CD4-positive, alpha-beta T cell treated with Interleukin-12 subunit alpha and Interleukin-12 subunit beta, for 1 hour (primary cell): ENCODE results near the gene CKM.
"Not testable (repeated sequence)": the region's sequence is repeated elsewhere in the genome, so short reads cannot be mapped to it uniquely, and the experiment has no call there.

Experiments
- DNase-seq: peaks from one replicate; pipeline ENCODE4 v3.0.0-alpha.2; 2020

Gene CKM

DNA sequence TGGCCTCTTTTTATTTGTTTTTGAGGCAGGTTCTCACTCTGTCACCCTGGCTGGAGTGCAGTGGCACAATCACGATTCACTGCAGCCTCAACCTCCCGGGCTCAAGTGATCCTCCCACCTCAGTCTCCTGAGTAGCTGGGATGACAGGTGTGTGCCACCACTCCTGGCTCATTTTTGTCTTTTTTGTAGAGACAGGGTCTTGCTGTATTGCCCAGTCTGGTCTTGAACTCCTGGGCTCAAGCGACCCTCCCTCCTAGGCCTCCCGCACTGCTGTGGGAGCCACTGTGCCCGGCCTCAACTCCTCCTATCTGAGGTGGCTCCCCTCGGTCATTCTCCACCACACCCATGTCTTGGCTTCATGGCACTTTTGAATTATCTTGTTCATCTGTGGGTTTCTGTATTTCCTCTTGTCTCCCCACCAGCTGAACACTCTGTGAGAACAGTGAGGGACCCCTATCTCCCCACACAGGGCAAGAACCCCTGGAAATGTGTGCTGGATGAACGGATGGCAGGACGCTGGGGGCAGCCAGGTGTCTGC is 7.9 kb downstream of the CKM start:
- DNase-seq, result no peak

DNA sequence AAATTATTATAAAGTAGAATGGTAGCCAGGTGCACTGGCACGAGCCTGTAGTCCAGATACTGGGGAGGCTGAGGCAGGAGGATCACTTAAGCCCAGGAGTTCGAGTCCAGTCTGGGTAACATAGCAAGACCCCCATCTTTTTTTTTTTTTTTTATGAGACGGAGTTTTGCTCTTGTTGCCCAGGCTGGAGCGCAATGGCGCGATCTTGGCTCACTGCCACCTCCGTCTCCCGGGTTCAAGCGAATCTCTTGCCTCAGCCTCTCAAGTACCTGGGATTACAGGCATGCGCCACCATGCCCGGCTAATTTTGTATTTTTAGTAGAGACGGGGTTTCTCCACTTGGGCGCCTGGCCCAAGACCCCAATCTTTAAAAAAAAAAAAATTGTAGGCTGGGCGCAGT is 10.4 kb downstream of the CKM start:
- DNase-seq, result not testable (repeated sequence)

DNA sequence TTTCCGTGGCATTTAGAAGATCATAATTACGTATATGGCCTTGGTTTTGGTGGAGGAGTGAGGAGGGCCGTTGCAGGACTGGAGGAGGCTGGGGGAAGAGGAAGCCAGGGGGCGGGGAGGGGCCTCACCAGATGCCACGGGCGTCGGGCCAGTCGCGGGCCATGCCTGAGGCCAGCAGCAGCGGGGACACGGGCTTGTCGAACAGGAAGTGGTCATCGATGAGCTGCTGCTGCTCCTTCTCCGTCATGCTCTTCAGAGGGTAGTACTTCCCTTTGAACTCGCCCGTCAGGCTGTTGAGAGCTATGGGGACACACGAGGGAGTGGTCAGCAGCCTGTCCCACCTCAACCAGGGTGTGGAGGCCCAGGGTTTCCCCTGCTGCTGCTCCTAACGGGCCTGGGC is 11.1 kb downstream of the CKM start:
- DNase-seq, result no peak

- DNase-seq, result not testable (repeated sequence)
These were observed 13.4 kb downstream of the CKM start for GRCh38 chr19:45309322-45309721.

GRCh38 chr19:45307361-45307760 is 15.3 kb downstream of the CKM start:
- DNase-seq, result no peak

DNA sequence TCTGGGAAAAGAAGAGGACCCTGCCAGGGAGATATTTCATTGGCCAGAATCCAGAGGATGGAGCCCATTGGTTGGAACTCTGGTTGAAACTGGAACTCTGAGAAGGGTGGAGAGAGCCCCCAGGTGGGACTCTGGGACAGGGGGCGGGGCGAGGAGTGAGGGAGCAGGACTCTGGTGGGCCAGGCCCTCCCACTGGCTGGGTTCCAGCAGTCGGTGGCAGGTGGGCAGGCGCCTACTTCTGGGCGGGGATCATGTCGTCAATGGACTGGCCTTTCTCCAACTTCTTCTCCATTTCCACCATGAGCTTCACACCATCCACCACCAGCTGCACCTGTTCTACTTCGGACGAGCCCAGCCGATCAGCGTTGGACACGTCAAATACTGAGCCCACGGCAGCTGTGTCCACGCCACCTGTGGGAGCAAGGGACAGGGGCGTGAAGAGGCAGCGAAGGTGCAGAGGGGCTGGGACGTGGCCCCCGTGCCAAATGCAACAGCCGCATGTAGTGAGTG is 16.1 kb downstream of the CKM start:
- no peak for DNase-seq

- no peak for DNase-seq
These were observed 16.6 kb downstream of the CKM start for GRCh38 chr19:45306040-45306439.

DNA sequence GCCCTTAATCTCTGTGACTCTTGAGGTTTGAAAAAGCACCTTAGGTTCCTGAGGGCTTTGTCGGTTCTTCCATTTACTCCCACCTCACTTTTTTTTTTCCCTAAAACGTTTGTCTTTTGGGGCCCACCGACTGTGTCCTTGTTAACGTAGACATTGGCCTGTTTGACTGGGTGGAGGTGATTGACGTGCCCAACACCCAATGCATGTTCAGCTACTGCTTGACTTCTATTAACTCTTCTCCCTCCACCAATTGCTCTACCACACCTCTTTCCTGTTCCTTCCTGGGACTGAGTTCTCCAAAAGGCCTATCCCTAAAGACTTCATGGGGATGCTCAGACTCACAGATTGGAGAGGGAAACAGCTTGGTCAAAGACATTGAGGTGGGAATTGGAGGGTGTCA is 17.3 kb downstream of the CKM start:
- DNase-seq, result no peak

DNA sequence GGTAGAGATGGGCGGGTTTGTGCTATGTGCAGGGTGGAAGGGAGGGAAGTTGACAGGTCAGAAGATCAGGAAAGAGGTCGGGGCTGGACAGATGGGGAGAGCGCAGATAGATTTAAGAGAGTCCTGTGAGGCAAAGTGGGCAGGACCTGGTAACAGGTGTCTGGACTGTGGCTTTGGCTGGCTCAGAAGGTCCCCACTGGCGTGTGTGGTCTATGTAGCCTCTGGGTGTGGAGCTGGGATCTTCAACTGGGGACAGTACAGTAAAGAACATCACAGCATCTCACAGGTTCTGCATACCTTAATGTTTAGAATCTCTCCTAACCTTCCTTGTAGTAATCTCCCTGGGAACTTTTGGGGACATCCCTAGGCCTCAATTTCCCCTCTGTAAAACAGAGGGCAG is 17.7 kb downstream of the CKM start:
- DNase-seq, result no peak

DNA sequence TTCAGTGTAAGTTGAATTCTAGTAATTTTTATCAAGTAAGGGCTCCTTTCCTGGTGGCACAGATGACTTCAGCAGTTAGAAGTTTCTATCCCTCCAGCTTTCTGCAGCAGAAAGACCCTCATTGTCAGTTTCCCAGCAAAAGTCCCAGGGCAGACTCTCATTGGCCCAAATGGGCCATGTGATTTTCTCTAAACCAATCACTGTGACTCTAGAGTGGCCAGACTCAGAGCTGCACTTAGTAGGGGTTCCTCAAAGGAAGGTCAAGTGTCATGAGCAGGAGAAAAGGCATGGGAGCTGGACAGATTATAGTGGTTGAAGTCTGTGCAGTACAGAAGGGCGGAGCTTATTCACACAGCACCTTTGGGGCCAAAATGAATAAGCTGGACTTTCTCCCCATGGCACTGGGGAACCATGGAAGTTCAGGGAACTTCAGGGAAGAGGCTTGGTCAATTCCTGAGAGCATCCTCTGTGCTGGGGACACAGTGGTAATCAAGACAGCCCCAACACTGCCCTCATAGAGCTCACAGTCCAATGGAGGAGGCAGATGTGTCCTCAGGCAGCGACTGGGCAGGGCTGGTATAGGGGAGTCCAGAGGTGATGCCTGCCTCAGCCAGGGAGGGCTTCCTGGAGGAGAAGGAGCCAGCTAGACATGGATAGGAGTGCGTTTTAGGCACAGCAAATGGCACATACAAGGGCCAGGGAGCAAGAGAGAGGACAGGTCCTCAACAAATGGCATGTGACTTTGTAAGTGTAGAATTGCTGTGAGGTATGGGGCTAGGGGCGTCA is 18.3 kb downstream of the CKM start:
- DNase-seq, result no peak

- no peak for DNase-seq
These were observed 19.2 kb downstream of the CKM start for GRCh38 chr19:45303269-45304060.

- no peak for DNase-seq
These were observed 20.3 kb downstream of the CKM start for GRCh38 chr19:45302416-45302815.

DNA sequence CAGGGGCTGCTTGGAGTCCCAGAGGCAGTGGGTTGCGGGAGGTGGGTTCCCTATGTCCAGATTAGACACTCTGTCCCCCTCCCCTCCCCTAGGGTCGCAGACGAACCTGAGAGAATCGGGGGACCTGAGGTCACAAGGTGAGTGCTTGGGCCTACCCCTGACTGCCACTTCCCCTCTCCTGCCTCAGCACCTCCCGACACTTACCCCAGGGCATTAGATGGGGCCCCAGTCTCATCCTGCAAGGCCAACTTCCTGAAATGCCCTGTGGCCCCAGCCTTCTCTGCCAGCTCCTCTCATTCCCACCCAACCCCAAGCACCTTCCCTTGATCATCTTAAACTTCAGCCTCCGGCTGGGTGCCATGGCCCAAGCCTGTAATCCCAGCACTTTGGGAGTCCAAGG is 23.0 kb downstream of the CKM start:
- no peak for DNase-seq

DNA sequence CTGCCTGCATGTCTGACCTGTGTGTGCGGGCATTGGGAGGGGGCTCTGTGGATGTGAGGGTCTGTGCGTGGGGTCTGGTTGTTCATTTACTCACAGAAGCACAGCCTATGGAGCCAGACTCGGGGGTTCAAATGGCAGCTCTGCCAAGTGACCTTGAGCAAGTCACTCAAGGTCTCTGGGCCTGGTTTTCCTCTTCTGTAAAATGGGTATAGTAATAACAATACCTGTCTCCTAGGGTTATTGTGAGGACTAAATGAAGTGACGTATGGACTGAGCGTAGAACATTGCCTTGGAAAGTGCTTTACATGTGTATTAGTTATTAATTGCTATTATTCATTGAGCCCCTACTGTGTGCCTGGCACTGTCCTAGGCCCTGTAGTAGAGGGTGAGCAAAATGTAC is 24.4 kb downstream of the CKM start:
- DNase-seq, result no peak

- DNase-seq, result no peak
These were observed 25.0 kb downstream of the CKM start for GRCh38 chr19:45297674-45298073.

GRCh38 chr19:45296355-45296754 is 26.3 kb downstream of the CKM start:
- DNase-seq, result no peak

DNA sequence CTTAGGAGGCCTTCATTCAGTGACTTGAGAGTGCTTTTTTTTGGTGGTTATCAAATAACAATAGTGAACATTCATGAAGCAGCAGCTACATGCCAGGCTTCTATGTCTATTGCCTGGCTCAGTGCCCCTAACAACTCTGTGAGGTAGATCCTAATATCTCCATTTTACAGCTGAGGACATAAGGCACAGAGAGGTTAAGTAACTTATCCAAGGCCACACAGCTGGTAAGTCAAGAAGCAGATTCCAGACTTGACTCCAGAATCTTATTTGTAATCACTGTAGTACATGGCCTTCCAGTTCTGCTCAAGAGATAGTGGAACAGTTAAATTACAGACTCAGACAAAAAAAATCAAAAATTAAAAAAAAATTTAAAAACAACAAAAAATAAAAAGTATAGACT is 26.8 kb downstream of the CKM start:
- no peak for DNase-seq

- no peak for DNase-seq
These were observed 28.2 kb downstream of the CKM start for GRCh38 chr19:45294291-45295029.

GRCh38 chr19:45293682-45294081 is 29.0 kb downstream of the CKM start:
- no peak for DNase-seq

DNA sequence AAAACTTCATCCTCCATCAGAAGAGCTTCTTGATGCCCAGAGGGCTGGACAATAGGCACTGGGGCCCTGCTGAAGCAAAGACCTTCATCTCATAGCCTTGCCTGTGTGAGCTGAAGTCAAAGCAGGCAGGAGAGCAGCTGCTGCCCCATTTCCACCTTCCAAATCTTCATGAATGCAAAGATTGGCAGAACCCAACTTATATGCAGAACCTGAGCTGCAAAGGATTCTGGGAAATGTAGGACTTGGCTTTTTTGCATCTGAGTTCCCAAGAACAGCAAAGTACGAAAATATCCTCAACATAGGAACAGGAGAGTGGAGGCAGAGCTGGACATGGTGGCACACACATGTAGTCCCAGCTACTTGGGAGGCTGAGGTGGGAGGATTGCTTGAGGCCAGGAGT is 30.8 kb downstream of the CKM start:
- DNase-seq, result no peak

DNA sequence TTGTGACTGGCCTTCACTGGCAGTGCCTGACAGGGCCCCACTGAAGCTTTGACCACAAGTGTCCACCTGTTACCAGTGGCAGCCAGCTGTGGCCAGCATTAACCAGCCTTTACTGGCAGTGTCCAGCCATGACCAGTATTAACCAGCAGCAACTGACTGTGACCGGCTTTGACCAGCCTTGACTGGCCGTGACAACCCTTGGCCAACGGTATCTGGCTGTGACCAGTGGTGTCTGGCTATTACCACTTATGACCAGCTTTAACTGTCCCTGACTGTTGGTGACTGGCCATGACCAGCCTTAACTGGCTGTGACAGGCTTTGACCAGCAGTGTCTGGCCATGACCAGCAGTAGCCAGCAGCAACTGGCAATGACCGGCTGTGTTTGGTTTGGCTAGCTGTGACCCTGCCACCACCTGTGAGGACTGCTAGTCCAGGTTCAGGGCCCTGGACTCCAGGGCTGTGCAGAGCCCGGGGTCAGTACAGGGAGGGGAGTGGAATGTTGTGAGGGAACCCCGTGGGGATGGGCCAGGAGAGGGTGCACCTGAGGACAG is 32.2 kb downstream of the CKM start:
- DNase-seq, result no peak

DNA sequence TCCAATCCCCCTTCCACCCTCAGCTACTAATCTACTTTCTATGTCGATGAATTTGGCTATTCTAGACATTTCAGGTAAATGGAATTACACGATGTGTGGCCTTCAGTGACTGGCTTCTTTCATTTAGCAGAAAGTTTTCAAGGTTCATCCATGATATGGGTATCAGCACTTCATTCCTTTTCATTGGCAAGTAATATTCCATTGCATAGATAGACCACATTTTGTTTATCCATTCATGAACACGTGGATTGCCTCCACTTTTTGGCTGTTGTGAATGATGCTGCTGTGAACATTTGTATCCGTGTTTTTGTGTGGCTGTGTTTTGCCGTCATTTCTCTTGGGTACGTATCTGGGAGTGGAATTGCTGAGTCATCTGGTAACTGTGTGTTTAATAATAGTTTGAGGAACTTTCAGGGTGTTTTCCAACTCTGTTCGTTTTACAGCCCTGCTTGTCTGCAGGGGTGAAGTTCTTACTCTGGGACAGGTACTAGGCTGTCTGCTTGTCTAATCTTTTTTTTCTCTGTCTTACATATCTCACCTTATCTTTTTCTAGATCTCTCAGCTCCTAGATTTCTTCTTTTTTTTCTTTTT is 39.1 kb downstream of the CKM start:
- no peak for DNase-seq
